Measurements from ENCODE around the gene SHANK3. TPM values are rescaled to one million over a fixed set of nuclear protein-coding genes. Genes with fewer than 3 reads are reported as not detected.
"Not testable (repeated sequence)": the region's sequence is repeated elsewhere in the genome, so short reads cannot be mapped to it uniquely, and the experiment has no call there.

Gene SHANK3
- total RNA-seq, 1 experiment from 2014 or later: 0.12 TPM

- DNase-seq (ENCODE audit: low read depth): no peak
These were observed 19.4 kb upstream of the SHANK3 start for GRCh38 chr22:50653256-50653655.

GRCh38 chr22:50654664-50655063 is 18.0 kb upstream of the SHANK3 start:
- DNase-seq (ENCODE audit: low read depth): not testable (repeated sequence)

- DNase-seq (ENCODE audit: low read depth): peak; percentile 78
These were observed 16.2 kb upstream of the SHANK3 start for GRCh38 chr22:50656122-50657070.

- no peak for DNase-seq (ENCODE audit: low read depth)
These were observed 14.7 kb upstream of the SHANK3 start for GRCh38 chr22:50657925-50658324.

- not testable (repeated sequence) for DNase-seq (ENCODE audit: low read depth)
These were observed 12.9 kb upstream of the SHANK3 start for GRCh38 chr22:50659711-50660110.

DNA sequence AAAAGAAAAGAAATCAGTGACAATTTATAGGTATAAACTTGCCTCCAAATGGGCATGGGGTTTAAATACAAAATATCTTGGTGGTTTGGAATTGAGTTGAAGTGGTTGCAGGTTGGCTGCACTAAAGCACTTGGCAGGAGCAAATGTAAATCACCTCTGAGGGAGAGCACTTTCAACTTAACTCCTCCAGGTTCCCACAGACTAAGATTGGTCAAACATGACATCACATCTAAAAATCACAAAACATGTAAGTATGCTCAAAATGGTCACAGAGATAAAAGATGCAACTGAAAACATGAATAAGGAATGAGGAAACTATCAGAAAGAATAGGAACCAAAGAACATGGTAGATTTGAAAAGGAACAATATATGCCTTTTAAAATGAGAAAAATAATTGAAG is 12.3 kb upstream of the SHANK3 start:
- no peak for DNase-seq (ENCODE audit: low read depth)

GRCh38 chr22:50665212-50665611 is 7.4 kb upstream of the SHANK3 start:
- no peak for DNase-seq (ENCODE audit: low read depth)

DNA sequence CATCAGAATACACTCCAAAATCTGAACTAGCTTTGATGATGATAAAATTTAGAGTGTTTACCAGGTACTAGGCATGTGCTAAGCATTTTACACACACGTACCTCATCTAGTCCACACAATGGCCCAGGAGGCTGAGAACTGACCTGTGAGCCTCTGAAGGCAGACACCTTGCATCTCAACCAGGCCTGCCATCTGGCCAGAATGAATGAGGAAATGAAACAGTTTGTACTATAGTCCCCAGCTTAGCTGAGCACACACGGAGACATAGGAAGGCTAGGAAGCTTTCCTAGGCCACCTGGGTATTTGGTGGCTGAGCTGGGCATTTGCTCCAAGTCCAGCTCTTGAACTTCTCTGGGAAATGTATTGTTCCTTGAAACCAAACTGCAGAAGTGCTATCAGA is 6.9 kb upstream of the SHANK3 start:
- DNase-seq (ENCODE audit: low read depth): no peak

DNA sequence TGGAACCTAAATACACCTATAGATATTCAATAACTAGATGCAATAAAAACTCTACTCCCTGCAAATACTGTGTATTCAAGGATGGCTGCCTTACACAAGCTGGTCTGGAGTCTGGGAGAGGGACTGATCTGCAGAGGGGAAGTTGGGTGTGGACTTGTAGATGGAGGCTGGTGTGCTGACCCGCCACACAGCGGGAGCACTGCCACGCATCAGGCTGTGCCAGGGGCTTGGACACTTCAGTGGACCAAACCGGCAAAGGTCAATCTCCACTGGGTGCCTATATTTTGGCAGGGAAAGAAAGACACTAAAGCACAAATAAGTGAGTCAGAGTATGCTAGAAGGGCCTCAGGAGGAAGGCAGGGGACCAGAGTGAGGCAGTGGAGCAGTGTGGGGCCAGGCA is 2.1 kb upstream of the SHANK3 start:
- DNase-seq (ENCODE audit: low read depth): no peak

DNA sequence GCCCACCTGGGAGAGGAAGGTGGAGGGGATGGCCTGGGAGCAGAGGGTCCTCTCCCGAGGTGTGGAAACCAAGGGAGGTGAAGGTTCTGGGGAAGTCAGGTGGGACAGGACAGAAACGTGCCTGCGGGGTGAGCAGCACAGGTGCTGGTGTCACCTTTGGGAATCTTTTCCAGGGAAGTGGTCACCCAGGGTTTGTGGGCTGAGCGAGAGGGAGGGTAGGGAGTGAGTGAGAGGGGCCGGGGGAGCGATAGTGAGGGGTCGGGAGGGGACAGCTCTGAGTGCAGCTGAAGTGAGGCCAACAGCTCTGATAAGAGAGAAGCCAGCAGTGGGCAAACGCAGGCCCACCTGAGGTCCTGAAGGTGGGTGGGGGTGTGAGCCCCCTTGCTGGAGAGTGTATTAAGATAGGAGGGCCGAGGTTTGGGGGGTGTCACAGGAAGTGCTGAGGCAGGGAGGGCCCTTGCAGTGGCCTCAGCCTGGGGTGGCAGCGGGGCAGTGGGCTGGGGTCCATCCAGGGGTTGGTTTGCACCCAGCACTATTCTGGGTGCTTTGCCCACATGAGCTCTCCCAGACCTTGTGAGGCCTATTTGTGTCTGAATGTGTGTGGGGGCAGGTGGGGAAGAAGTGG is 1.6 kb upstream of the SHANK3 start:
- no peak for DNase-seq (ENCODE audit: low read depth)

GRCh38 chr22:50671641-50672040 is 982 bp upstream of the SHANK3 start:
- DNase-seq (ENCODE audit: low read depth): no peak

- no peak for DNase-seq (ENCODE audit: low read depth)
These were observed 582 bp upstream of the SHANK3 start for GRCh38 chr22:50672041-50672440.

DNA sequence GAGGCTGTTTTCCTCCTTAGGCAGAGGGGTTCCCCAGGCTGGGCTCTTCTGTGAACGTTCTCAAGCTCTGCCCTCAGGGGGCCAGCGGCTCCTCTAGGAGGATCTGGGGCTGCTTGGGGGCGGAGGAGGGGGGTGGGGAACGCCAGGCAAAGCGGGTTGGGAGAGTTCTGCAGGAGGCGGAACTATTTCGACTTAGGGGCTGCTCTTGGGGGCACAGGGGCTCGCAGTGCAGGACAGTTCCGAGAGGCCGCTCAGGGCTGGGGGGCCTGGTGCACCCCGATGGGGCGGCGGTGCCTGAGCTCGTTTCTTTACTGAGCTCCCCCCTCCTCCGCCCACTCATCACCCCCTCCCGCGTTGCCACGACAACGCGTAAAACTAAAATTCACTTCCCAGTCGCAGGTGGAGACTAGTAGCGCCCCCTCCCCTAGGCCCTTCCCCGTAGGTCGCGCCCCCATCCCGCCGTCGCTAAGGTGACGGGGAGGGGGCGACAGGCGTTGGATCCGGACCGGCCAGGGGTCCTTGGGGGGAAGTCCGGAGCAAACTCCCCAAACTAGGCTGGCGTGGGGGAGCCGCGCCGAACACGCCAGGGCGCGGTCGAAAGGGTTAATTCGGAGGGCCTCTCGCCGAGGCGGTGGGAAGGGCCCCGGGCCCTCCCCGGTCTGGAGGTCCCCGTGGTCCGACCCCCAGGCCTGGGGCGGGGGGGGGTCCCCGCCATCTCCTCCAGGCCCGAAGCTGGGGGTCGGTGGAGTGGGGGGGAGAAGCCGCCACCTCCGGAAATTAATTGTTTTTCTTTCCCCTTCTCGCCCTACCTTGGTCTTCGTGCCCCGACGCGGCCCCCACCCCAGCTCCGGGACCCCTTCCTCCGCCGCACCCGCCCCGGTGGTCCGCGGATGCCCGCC is 857 bp downstream of the SHANK3 start:
- no peak for DNase-seq (ENCODE audit: low read depth)

DNA sequence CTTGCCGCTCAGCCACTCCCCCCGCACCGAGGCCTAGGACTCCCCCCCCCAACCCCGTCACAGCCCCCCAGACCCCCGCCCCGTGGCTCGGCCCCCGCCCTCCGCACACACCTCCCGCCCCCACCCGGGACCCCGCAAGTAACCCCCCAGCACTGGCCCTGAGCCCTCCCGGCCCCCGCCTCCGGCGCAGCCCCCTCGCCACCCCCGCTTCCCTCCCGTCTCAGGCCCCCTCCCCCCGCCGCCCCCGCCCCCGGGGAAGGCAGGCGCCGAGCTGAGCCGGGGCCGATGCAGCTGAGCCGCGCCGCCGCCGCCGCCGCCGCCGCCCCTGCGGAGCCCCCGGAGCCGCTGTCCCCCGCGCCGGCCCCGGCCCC is 1.5 kb downstream of the SHANK3 start:
- DNase-seq (ENCODE audit: low read depth): no peak

DNA sequence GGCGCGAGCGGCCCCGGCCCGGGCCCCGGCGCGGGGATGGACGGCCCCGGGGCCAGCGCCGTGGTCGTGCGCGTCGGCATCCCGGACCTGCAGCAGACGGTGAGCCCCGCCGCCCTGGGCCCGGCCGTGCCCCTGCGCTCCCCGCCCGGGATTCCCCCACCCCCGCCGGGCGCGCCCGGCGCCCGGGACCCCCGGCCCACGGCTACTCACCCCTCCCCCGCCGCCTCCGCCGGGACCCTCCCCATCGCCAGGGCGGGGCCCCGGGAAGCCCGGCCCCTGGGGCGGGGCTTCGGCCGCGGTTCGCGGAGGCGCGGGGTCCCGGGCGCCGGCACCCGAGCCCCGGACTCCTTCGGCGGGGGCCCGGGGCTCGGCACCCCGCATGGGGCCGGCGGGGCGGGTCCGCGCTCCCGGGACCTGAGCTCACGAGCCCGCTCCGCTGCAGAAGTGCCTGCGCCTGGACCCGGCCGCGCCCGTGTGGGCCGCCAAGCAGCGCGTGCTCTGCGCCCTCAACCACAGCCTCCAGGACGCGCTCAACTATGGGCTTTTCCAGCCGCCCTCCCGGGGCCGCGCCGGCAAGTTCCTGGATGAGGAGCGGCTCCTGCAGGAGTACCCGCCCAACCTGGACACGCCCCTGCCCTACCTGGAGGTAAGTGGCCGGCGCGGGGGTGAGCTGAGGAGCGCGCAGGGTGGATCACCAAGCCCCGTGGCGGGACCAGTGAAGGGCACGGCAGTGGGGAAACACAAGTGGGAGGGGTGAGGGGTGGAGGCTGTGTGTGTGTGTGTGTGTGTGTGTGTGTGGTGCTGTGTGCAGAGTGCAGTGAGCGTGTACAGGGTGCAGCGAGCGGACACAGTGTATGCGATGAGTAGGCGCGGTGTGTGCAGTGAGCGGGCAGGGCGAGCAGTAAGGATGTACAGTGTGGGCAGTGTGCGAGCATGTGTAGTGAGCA is 2.3 kb downstream of the SHANK3 start:
- no peak for DNase-seq (ENCODE audit: low read depth)

DNA sequence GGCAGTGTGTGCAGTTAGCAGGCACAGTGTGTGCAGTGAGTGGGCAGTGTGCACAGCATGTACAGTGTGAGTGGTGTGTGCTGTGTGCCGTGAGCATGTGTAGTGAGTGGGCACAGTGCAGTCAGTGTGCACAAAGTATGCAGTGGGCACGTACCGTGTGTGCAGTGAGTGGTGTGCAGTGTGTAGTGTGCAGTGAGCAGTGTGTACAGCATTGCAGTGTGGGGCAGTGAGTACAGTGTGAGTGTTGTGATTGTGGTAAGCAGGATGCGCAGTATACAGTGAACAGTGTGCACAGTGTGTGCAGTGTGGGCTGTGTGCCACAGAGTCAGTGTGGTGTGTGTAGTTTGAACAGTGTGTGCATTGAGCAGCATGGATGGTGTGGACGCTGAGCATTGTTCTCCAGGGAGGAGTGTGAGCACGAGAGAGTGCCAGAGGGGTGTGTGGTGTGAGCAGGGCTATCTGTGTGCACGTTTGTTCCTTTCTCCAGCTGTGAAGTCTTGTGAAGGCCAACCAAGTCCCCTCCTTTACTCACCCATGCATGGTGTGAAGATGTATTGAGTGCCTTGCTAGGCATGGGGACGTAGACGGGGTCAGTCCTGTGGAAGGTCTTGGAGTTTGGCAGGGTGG is 3.0 kb downstream of the SHANK3 start:
- no peak for DNase-seq (ENCODE audit: low read depth)

DNA sequence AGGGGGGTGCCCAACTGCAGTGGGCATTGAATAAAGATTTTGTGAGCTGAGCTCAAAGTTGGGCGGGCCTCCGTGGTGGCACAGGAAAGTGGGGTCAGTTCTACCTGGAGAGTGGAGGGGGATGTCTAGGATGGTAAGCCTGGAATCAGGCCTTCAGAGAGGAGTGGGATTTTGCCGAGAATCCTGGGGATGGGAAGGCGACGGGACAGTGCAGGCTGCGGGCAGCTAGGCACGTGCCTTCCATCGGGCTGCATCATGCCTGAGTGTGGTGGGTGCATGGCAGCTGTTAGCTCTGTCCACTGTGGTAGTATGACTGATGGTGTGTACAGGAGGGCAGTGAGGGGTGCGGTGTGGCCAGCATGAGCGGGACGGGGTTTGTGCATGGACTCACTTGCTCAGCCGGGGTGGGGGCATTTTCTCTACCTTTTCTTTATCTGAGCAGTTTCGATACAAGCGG is 3.6 kb downstream of the SHANK3 start:
- DNase-seq (ENCODE audit: low read depth): no peak

- DNase-seq (ENCODE audit: low read depth): no peak
These were observed 4.3 kb downstream of the SHANK3 start for GRCh38 chr22:50676661-50677492.

DNA sequence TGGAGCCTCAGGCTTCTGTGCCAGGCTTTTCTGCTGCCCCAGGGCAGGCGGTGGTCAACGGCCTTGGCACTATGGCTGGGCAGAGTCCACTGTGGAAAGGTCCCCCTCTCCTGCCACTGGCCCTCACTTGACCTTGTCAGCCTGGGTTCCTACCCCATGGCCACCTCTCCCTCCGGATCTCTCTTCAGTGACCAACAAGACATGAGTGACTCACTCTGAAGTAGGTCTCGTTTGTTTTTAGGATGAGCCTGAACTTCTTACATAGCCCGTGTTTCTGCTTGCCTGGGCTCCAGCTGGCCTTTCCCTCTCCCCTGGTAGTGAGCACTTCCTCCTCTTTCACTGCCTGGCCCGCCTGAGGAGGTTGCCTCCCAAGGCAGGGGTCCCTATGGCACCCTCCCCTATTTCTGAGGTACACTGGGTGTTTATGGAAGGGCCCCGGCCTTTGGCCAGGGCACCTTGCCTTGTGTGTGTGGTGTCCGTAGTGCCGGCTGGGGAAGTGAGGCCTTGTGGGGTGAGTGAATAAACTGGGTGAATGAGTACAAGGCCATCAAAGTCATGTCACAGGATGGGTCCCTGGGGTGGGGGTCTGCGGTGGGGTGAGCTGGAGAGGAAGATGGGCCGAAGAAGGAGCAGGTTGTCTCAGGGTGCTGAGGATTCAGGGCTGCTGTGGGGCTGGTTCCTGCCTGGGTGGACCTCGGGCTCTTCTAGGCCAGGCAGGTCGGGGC is 5.0 kb downstream of the SHANK3 start:
- no peak for DNase-seq (ENCODE audit: low read depth)

All from RPMI7951 (cell line).